Activated CD4-positive, alpha-beta T cell treated with anti-CD3 and anti-CD28 coated beads for 1 hour (primary cell): ENCODE measurements around the gene PINLYP.
A peak's percentile ranks its signal among the peaks of the same experiment; 100 is the strongest.

Experiments used
- DNase-seq: peaks from one replicate; pipeline ENCODE4 v3.0.0-alpha.2; 2020

The PINLYP gene

DNA sequence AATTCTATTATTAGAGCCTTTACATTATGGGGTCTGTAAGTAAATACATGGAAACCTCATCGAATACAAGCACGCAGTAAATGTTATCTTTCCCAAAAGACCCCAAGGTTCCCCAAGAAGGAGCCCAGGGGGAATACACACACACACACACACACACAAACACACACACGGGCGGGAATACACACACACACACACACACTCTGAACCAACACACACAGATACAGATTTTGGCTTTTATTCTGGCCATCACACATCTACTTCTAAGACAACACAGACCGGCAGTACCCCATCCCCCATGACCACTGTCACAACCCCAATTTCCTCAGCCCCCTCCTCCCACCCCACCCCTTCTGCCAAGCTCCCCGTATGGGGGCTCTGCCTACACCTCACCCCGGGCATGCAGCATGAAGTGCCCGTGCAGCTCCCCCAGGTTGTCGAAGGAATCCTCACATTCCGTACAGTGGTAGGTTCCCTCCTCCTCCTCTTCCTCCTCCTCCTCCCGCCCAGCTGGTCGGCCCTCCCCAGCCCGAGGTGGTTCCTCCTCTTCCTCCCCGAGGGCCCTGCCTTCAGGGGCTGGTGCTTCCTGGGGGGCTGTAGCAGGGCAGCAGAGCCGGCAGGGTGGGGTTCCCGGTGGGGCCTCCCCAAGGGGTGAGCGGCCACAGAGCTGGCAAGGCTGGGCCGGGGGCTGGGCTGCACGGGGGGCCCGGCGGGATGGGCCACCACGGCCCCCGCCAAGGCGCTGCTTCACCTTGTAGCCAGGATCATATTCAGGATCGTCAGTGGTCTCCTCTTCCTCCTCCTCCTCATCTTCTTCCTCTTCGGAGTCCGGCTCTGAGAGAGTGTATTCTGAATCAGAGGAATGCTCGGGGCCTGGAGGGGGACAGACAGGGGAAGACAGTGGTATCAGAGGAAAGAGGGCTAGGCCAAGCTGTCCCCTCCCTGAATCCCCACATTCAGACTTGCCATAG lies 31.9 kb downstream of the PINLYP start:
- DNase-seq, result no peak

DNA sequence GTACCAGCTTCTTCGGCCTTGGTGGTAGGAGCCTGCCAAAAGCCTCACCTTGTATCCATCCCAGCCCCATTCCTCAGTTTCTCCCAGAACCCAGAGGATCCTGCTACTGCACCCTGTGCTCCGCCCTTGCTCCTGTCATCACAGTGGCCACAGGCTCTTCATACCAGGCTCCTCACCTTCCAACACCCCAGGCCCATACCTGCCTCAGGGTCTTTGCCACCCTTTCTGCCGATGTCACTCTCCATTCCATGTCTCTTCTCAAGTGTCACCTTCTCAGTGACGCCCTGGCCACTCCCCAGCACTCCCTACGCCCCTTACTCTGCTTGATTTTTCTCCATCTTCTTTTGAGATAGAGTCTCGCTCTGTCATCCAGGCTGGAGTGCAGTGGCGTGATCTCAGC lies 34.3 kb downstream of the PINLYP start:
- DNase-seq, result no peak

DNA sequence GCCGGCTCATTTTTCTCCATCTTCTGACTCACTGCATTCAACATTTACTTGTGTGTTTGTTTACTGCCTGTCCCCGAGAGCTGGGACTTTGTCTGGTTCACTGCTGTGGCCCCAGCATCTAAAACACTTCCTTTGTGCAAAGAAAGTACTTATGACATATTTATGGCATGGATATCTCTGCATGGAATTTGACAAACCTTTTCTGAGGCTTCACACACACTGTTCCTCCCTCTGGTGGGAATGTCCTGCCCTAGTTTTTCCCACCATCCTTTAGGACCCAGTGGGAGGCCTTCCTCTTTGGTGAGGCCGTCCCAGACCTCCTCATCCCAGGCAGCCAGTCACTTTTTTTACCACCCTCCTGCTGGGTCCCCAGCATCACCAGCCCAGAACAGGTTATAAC lies 34.9 kb downstream of the PINLYP start:
- DNase-seq, result no peak

DNA sequence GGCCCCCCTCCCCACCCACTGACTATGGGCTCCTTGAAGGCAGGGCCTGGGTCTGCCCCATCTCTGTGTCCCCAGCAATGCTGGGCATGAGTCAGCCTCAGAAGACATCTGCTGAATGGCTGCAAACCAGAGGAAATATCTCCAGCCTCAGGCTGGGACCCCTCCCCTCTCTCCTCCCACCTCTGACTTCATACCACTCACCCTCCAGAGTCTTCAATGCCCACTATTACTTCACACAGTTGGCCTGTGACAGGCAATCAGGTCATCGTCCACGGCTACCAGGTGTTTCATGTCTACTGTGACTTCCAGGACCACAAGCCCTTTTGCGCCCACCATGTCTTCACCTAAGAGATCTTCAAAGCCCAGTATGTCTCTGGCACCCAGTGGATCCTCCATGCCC lies 36.2 kb downstream of the PINLYP start, which contains the start of gene SRRM5:
Gene SRRM5 (plus strand): TSS at position 301 of the 400 bp plus-strand sequence. CDS start 34 bp downstream, at position 335.
- no peak for DNase-seq

DNA sequence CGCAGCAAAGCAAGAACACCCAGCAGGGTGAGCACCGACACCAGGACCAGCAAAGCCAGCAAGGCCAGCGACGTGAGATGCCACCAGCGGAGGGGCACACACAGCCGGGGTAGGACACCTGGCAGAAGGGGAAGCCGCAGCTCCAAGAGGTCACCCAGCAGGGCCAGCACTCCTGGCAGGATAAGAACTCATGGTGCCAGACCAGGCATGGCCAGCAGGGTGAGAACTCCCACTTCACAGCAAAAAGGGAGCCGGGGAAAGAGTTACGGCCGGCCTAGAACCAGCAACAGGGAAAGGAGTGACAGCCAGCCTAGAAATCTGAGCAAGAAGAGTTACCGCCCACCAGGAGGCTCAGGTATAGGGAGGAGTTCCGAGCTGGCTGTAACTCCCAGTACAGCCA lies 36.8 kb downstream of the PINLYP start:
- DNase-seq, result no peak

DNA sequence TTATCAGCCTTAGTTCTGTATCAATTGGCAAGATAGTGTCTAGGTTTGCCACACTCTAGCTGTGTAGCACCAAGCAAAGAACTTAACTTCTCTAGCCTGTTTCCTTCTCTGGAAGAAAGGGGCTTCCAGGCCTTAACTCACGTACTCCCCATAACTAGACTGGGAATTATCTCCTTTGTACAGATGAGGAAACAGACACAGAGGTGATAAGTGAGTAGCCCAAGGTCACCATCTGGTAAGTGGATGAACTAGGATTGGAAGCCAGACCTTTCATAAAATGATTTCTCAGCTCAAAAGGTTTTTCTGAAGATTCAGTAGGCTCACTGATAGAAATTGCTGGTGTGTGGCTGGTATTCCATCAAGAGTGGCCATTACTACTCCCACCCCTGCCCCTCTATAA lies 40.7 kb downstream of the PINLYP start:
- DNase-seq, result no peak

DNA sequence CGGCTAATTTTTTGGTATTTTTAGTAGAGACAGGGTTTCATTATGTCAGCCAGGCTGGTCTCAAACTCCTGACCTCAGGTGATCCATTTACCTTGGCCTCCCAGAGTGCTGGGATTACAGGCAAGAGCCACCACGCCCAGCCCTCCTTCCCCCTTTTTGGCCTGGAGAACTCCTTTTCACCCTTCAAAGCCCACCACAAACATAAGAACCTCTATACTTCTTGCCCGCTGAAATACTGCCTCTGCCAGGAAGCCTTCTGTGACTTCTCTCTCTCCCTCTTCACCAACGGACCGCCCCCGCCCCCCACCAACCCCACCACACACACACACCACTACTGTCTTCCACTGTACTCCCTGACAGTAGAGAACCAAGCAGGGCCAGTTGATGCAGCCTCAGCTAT lies 41.4 kb downstream of the PINLYP start:
- no peak for DNase-seq

DNA sequence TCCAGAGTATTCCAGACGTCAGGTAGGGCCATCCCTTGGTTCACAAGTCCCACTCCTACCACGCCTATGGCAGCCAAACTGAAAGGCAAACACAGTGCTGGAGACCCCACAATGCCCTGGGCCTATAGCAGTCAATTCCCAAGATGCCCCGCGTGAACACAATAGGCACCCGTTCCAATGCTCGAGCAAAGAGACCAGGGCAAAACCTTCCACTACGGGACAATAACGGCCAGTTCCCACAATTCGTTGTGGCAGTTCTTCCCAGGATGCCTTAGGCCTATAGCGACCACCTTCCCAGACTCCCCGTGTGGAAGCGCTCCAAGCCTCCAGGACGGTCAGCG lies 43.3 kb downstream of the PINLYP start:
- DNase-seq, result no peak

DNA sequence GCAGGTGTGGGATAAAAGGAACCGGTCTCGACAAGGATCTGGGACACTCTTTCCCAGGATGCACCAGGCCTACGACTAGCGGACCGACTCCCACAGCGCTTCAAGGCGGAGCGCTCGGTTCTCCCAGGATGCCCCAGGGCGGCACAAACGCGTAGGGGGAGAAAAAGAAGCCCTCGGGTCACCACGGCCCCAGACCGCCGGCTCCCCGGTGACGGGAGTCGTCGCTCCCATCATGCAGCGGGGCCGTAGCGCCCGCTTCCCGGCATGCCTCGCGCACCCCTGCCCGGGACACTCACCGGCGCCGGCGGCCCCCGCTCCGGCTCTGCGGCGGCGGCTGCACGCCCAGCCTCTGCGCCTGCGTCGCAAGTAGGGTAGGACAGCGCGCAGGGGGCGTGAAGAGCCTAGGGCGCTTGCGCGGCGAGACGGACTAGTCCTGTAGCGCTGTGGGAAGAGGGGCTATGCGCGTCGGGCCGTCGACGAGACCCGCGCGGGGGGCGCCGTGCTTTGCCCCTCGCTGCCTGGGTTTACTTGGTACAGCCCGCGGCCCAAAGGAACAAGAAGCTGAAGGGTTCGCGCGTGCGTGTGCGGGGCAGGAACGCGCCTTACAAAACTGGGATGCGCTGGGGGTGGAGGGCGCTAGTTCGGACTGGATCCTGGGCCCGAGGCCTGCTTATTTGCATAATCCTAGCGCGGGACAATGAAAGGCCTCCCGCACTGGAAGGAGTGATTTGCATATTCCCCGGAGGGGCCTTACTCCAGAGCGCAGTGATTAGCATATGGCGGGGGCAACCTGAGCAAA lies 43.9 kb downstream of the PINLYP start, which contains the start of gene ZNF428:
Gene ZNF428 (minus strand): TSS at position 368 of the 799 bp plus-strand sequence. CDS start 5,325 bp downstream, outside the sequence.
- peak; percentile 78 for DNase-seq

DNA sequence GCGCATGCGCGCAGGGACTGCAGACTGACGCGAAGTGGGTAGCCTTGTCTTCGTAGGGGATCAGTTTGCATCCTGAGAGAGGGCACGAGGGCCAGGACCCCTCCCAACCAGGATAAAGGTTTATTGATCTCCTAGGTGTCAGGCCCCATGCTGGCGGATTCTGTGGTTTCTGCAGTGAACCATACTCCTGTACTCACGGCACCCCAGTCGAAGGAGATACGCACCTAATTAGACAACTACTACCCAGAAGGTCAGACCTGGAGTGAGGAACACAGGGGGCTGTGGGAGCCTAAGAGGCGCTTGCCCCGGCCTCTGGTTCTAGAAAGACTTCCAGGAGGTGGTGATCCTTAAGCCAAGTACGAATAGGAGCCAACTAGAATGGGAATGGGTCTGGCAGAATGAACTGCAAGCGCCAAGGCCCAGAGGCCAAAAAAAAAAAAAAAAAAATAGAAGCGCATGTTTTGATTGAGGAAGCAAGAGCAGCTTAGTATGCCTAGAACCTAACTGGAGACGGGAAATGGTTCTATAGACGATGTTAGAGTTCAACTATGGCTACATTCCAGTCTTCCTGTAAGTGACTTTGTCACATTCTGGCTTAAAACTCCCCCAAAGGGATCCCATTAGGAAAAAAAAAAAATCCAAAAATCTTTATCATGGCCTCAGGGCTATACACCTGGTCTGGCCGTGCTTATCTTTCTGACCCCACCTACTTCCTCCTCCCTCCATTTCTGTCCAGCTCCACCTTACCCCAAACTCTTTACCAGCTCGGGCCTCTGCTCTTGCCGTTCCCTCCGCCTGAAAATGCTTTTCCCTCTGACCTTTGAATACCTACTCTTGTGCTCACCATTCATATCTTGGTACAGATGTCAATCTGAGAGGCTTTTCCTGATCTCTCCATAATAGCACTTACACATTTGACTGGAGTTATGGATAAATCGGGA lies 44.7 kb downstream of the PINLYP start:
- peak; percentile 77 for DNase-seq

DNA sequence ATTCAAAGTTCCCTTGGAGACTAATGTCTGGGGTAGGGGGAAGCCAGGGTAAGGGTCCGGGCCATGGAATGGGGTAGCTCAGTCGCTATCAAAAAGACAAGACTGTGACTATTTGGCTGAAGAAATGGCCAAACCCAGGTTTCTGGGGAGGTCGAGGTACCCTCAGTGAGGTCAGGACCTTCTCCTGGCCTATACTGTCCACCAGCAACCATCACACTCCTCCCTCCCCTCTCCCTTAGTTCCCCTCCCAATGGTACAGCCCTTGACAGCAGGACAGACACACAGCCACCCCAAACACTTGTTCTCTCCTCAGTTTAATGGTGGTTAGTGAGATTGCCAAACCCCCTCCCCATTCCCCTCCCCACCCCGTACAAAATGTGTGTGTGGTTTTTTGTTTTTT lies 46.5 kb downstream of the PINLYP start:
- no peak for DNase-seq

DNA sequence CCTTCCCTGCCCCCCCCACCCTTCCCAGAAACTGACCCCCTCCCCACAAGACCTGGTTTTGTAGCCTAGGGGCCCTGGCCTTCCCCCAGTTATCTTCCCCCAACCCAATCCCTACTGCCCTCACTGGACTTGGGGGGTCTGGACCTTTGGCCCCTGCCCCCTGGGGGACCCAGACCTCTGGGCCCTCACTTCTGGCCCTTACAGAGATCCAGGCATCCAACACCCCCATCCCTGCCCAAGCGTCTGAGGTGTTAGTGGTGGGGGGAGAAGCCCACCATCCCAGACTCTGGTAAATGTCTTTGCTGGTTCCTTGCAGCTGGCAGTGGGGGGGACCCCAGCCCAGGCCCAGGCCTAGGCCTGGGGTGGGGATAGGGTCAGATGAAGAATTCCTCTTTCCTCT lies 47.4 kb downstream of the PINLYP start:
- DNase-seq, result no peak

DNA sequence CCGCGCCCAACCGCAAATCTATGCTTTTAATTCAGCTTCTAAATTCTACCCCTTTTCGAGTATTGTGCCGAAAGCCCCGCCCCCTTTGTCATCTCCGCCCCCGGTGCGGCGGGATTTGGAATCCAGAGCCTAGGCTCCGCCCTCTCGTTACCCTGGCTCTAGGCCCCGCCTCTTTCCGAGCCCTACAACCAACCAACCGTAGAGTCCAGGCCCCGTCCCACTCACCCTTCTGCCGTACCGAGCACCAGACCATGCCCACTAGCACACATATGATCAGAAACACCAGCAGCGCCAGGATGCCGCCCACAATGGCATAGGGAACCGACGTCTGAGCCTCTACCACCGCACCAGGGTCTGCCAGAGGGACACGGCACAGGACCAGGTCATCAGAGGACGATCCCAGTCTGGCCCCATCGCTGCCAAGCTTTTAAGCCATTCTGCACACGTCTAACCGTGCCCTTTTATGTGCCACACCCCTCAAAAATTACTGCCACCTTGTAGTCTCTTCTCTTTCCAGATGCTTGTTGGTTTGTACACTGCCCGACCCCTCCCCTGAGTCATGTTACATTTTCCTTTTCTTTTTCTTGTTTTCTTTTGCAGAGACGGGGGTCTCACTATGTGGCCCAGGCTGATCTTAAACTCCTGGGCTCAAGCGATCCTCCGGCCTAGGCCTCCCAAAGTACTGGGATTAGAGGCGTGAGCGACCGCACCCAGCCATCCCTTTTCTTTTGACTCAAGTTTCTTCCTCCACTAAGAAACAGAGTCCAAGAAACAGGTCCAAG lies 48.5 kb downstream of the PINLYP start:
- no peak for DNase-seq

DNA sequence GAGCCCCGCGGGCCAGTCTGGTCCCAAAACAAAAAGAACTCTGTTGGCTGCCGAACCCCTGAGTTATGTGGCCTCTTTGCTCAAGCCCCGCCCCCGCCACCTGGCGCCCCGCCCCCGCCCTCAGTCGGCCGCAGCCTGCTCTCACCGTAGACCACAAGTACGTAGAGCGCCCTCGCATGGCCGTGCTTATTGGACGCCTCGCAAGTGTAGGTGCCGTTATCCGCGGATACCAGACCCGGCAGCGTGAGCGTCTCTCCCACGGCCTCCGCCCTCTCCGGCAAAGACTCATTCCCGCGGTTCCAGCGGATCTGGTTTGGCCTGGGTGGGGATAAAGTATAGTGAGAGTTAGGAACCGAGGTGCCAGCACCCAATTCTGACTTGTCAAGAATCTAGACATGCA lies 49.3 kb downstream of the PINLYP start:
- peak; percentile 73 for DNase-seq

DNA sequence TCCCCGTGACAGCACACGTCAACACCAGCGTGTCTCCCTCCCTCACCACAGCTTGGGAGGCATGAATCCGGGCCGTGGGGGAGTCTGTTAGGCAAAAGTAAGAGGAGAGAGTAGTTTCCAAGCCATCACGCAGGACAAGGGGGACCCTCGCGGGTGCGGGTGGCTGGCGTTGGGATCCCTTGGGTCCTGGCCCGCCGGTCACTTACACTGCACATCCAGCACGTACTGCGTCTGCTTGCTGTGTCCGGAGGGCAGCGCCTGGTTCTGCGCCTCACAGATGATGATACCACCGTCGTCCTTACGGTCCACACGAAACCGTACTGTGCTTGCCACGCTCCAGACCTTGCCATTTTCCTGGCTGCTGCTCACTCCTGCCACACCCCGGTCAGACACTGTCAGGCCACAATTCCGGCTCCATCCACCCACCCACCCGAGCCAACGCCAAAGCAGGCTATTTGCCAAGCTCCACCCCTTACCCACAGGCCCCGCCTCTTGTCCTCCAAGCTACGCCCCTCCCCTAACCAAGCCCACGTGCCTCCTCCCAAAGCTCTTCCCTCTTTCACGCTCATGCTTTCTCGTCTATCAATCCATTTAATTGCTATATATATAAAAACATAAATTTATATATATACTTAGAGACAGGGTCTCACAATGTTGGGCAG lies 50.4 kb downstream of the PINLYP start:
- no peak for DNase-seq

DNA sequence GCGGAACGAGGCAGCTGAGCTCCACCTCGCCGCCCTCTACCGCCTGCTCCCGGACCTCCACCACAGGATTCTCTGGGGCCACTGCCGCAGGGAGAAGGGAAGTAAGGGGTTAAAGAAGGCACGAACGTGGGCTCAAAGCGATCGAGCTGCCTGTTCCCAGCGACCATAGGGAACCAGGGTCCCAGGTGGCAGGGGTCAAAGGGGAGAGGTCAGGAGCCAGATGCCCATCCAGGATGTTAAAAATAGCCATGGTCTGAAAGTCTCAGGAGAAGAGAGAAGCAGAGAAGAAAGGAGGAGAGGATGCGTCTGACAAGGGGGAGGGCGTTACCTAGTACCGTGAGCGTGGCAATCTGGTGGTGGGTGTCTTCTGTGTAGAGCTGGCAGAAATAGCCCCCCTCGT lies 51.2 kb downstream of the PINLYP start:
- no peak for DNase-seq

DNA sequence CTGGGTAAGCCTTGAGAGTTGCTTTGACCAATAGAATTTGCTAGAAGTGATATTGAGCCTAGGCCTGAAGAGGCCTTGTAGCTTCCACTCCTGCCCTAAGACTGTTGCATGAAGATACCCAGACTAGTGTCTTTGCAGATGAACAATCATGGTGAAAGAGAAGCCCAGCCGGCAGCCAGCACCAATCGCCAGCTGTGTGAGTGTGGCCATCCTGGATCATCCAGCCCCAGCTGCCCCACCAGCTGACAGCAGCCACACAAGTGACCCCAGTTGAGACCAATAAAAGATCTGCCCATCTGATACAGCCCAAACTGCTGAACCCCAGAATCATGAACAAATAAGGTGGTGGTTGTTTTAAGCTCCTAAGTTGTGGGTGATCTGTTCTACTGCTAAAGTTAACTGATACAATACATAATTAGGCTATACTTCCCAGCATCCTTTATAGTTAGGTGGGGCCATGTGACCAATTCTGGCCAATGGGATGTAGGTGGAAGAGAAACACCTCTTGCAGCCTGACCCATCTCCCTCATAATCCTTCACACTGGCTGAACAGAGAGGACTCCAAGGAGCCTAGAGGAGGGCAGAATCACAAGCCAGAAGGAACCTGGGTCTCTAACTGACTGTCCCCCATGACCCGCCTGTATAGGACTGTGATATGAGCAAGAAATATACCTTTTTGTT lies 53.2 kb downstream of the PINLYP start:
- DNase-seq, result no peak

DNA sequence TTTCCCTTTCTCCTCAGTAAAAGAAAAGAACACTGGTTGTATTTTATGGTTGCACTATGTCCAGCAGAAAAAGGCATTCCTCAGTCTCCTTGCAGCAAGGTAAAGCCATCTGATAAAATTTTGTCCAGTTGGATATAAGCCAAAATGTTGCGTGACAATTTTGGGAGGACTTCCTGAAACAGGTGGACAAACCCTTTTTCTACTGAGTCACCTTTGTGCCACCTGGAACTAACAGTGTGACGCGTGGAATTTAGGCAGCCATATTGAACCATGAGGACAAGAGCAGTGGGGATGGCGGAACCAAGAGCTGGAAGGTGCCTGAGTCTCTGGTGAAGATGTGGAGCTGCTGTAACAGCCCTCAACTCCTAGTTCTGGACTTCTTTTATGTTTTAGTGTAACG lies 55.9 kb downstream of the PINLYP start:
- DNase-seq, result no peak
